Suprapubic skin (tissue), 3 donors: ENCODE results near the gene PANK1.

Source experiments
- EP300 ChIP-seq: sonication (generic); formaldehyde crosslinking; IDR thresholded peaks from one replicate; pipeline ENCODE4 v1.6.1; 2017; ENCODE audit warnings: antibody characterized with exemption
- POLR2A ChIP-seq, 2 donors: fragments of 450-650 bp; IDR thresholded peaks; one replicate each; pipeline ENCODE4 v1.6.1; 2017; ENCODE audit warnings: antibody characterized with exemption in 2 of 2, mild to moderate bottlenecking in 2 of 2, moderate library complexity in 2 of 2
- TF ChIP-seq, protein P1 (sequence below), 2 donors: fragments of 200-600 bp in 1 of 2; fragments of 450-650 bp in 1 of 2; sonication (generic) in 1 of 2; IDR thresholded peaks; one replicate each; pipeline ENCODE4 v1.5.1; 2016 to 2019; ENCODE audit warnings: antibody characterized with exemption in 2 of 2, mild to moderate bottlenecking in 1 of 2, moderate library complexity in 1 of 2

DNA sequence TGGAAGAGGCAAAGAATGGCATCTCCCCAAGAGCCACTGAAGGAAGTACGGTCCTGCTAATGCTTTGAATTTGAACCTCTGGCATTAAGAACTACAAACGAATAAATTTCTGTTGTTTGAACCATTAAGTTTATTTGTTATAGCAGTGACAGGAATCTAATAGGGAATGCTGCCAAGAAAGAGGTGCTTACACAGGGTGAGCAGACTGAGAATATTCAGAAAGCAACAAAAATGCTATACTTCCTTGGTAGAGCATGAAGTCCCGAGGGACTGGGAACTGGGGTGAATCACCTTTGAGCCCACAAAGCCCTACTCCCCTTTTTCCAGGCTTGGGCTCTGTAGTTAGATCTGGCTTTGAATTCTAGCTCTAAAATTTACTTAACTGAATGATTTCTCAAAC lies 45.0 kb downstream of the PANK1 start:
- TF ChIP-seq, protein P1, sequence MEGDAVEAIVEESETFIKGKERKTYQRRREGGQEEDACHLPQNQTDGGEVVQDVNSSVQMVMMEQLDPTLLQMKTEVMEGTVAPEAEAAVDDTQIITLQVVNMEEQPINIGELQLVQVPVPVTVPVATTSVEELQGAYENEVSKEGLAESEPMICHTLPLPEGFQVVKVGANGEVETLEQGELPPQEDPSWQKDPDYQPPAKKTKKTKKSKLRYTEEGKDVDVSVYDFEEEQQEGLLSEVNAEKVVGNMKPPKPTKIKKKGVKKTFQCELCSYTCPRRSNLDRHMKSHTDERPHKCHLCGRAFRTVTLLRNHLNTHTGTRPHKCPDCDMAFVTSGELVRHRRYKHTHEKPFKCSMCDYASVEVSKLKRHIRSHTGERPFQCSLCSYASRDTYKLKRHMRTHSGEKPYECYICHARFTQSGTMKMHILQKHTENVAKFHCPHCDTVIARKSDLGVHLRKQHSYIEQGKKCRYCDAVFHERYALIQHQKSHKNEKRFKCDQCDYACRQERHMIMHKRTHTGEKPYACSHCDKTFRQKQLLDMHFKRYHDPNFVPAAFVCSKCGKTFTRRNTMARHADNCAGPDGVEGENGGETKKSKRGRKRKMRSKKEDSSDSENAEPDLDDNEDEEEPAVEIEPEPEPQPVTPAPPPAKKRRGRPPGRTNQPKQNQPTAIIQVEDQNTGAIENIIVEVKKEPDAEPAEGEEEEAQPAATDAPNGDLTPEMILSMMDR (IDR thresholded peaks at IDR 0.05): no peak
- TF ChIP-seq EP300: no peak
- no peak for TF ChIP-seq POLR2A (IDR thresholded peaks at IDR 0.05)
